Smooth muscle cell (in vitro differentiated cells): ENCODE measurements around the gene PAK5. TPM values are rescaled to one million over a fixed set of nuclear protein-coding genes. Genes with fewer than 3 reads are reported as not detected.

Source experiments
- DNase-seq: peaks from one replicate; lab custom pipeline; 2025; ENCODE audit not compliant: unreplicated experiment; lab: John Stamatoyannopoulos, UW
- H2AFZ ChIP-seq: fragments of 200-600 bp; sonication (generic); 2 replicates; pipeline ENCODE4 v1.6.0; 2016; ENCODE audit warnings: antibody characterized with exemption, low read depth, mild to moderate bottlenecking
- H3F3A ChIP-seq: fragments of 200-600 bp; sonication (generic); 2 replicates; pipeline ENCODE4 v1.6.0; 2017; ENCODE audit warnings: antibody characterized with exemption, low read depth
- H3K27ac ChIP-seq: fragments of 200-600 bp; sonication (generic); 2 replicates; pipeline ENCODE4 v1.5.1; 2016; ENCODE audit warnings: low read depth, mild to moderate bottlenecking
- H3K27me3 ChIP-seq: fragments of 200-600 bp; sonication (generic); 2 replicates; pipeline ENCODE4 v1.6.1; 2016; ENCODE audit warnings: low read depth, mild to moderate bottlenecking
- H3K36me3 ChIP-seq: fragments of 200-600 bp; sonication (generic); 2 replicates; pipeline ENCODE4 v1.5.1; 2016; ENCODE audit warnings: low read depth
- H3K4me1 ChIP-seq: fragments of 200-600 bp; sonication (generic); 2 replicates; pipeline ENCODE4 v1.5.1; 2016; ENCODE audit warnings: low read depth
- H3K4me2 ChIP-seq: fragments of 200-600 bp; sonication (generic); 2 replicates; pipeline ENCODE4 v1.6.0; 2016; ENCODE audit warnings: mild to moderate bottlenecking
- H3K4me3 ChIP-seq: fragments of 200-600 bp; sonication (generic); 2 replicates; pipeline ENCODE4 v1.5.1; 2016; ENCODE audit warnings: mild to moderate bottlenecking
- H3K79me2 ChIP-seq: fragments of 200-600 bp; sonication (generic); 2 replicates; pipeline ENCODE4 v1.6.0; 2016; ENCODE audit warnings: low read depth, mild to moderate bottlenecking
- H3K9ac ChIP-seq: fragments of 200-600 bp; sonication (generic); 2 replicates; pipeline ENCODE4 v1.6.0; 2016; ENCODE audit warnings: low read depth
- H3K9me3 ChIP-seq: fragments of 200-600 bp; sonication (generic); replicated peaks from 2 replicates; pipeline ENCODE4 v1.5.1; 2016; ENCODE audit warnings: low read depth
- H4K20me1 ChIP-seq: fragments of 200-600 bp; sonication (generic); 2 replicates; pipeline ENCODE4 v1.6.0; 2016; ENCODE audit warnings: low read depth
- CTCF ChIP-seq: fragments of 200-600 bp; sonication (generic); IDR thresholded peaks from 2 replicates; pipeline ENCODE4 v1.5.1; 2017; ENCODE audit warnings: borderline replicate concordance, mild to moderate bottlenecking, antibody characterized with exemption; ENCODE audit not compliant: insufficient read depth, poor library complexity, severe bottlenecking
- WGBS: methylation state at CpG from one replicate; pipeline ENCODE4 v1.1.7; 2016; ENCODE audit warnings: low lambda C conversion rate; 5-methylcytosine and 5-hydroxymethylcytosine counted together
- polyA plus RNA-seq: library from polyadenylated mRNA; unstranded; fragments of >200 nt; fragmentation: Nextera tagmentation; extraction: Ambion mirVana; gene quantifications from 2 replicates; pipeline ENCODE4 v1.2.1, GENCODE V29; 2016
- total RNA-seq: library from RNA; depleted of rRNA; stranded (reverse); fragments of >200 nt; gene quantifications from 2 replicates; pipeline ENCODE4 v1.2.3, GENCODE V29; 2014

PAK5 gene
- total and polyA plus RNA-seq, 2 experiments from 2014 or later = 0.13 TPM; not detected in 1

DNA sequence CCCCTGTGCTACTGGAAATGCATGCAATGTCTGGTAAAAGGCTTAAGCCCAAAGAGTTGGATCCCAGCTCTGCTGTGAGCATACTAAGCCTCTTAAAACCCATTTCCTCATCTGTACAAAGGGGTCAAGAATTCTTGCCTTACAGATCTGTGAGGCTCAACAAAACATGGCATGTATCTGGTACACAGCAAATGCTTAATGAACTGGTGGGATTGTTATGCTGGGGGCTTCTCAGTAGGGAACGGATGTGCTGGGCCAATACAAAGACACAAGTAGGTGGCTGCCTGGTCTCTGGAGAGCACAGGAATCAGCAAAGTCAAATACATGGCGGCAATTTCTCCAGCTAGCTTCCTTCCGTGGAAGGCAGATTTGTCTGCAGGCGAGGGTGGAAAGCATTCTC, 262.2 kb downstream of the PAK5 start:
- Histone ChIP-seq H3K4me1 (peaks cover 33% of the 10 kb centered on the region), H3K27me3 (peaks cover 44% of the 10 kb centered on the region), H3K9ac (no peak overlapping the region), H3K36me3 (no peaks in the 10 kb centered on the region), H3K4me2 (no peak overlapping the region), H3K27ac (no peak overlapping the region), H3K79me2 (no peaks in the 10 kb centered on the region), H3K4me3 (no peak overlapping the region), H2AFZ (no peak overlapping the region), H4K20me1 (no peaks in the 10 kb centered on the region), H3F3A (no peaks in the 10 kb centered on the region), H3K9me3 (no peaks in the 10 kb centered on the region)
- TF ChIP-seq CTCF = no peak
- no peak for DNase-seq
- WGBS = 86% methylated on average over 4 of the region's 4 CpGs

- H2AFZ ChIP-seq = no peak overlapping the region
- peaks cover 33% of the 10 kb centered on the region for H3K4me1 ChIP-seq
- no peaks in the 10 kb centered on the region for H3K36me3 ChIP-seq
- H3F3A ChIP-seq = no peaks in the 10 kb centered on the region
- no peak overlapping the region for H3K4me3 ChIP-seq
- no peak for DNase-seq
- TF ChIP-seq CTCF = no peak
- no peaks in the 10 kb centered on the region for H4K20me1 ChIP-seq
- H3K9ac ChIP-seq = no peak overlapping the region
- H3K9me3 ChIP-seq = no peaks in the 10 kb centered on the region
- no peak overlapping the region for H3K4me2 ChIP-seq
- 85% methylated on average over 1 of the region's 1 CpG for WGBS
- H3K27me3 ChIP-seq = peaks cover 52% of the 10 kb centered on the region
- no peaks in the 10 kb centered on the region for H3K79me2 ChIP-seq
- no peak overlapping the region for H3K27ac ChIP-seq
Observed at GRCh38 chr20:9575836-9576235, 263.0 kb downstream of the PAK5 start.

DNA sequence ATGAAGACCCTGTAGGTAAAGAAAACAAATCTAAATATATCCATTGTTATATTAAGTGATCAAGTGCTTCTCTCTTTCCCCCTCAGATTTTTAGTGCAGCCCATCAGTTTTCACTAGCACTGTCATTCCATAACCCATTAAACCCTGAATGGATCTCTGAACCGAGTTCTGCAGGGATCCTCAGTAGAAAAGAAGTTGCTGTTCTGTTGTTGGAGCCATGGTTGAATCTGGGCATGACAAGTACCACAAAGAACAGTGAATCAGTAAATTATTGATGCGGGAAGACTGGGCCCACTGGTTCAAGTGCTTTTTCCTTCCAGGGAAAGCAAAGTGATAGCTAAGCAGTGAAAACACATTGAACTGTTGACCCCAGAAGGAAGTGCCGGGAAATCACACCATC, 264.1 kb downstream of the PAK5 start:
- Histone ChIP-seq H3K79me2 (no peaks in the 10 kb centered on the region), H3K4me1 (peaks cover 33% of the 10 kb centered on the region), H3K36me3 (no peaks in the 10 kb centered on the region), H4K20me1 (no peaks in the 10 kb centered on the region), H3K9ac (no peak overlapping the region), H2AFZ (no peak overlapping the region), H3K27me3 (peaks cover 53% of the 10 kb centered on the region), H3K9me3 (no peaks in the 10 kb centered on the region), H3K27ac (no peak overlapping the region), H3K4me2 (no peak overlapping the region), H3F3A (no peaks in the 10 kb centered on the region), H3K4me3 (no peak overlapping the region)
- TF ChIP-seq CTCF = no peak
- no peak for DNase-seq
- 65% methylated on average over 3 of the region's 3 CpGs for WGBS

DNA sequence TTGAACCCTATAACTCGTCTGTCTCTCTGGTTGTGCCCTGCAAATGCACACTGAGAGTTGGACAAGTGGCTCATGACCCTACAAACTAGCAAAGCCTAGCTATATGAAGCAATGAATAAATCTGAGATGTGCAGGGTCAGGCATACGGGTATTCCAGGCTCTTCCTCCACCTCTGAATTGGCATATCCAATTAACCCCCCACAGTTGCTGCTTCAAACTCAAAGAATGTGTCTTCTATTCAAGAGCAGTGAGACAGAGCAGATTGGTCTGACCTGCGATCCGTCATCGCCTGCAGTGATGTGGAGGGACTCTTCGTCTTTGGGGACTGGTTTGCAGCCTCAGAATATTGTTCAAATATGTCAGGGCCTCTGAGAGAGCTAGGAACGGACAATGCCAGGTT, 264.7 kb downstream of the PAK5 start:
- Histone ChIP-seq H3K9ac (no peak overlapping the region), H3K36me3 (no peaks in the 10 kb centered on the region), H3K4me1 (peaks cover 33% of the 10 kb centered on the region), H3K79me2 (no peaks in the 10 kb centered on the region), H3K27ac (no peak overlapping the region), H4K20me1 (no peaks in the 10 kb centered on the region), H3F3A (no peaks in the 10 kb centered on the region), H3K4me3 (no peak overlapping the region), H2AFZ (no peak overlapping the region), H3K4me2 (no peak overlapping the region), H3K27me3 (peaks cover 53% of the 10 kb centered on the region), H3K9me3 (no peaks in the 10 kb centered on the region)
- WGBS = 28% methylated on average over 7 of the region's 7 CpGs
- DNase-seq = no peak
- TF ChIP-seq CTCF = no peak
